ENCODE measurements around the gene OR1K1. TPM values are rescaled to one million over a fixed set of nuclear protein-coding genes. Genes with fewer than 3 reads are reported as not detected.
"Not testable (repeated sequence)": the region's sequence is repeated elsewhere in the genome, so short reads cannot be mapped to it uniquely, and the experiment has no call there.

OR1K1 gene
- polyA plus RNA-seq, 6 donors from 2014 or later, result not detected

- Mint-ChIP-seq H3K4me1 (no peaks in the 10 kb centered on the region), H3K27ac (no peak overlapping the region), H3K9me3 (peaks cover 0 to 3% (median 0%) of the 10 kb centered on the region in 7 donors), H3K36me3 (peaks cover 0 to 8% of the 10 kb centered on the region in 2 donors), H3K4me3 (no peak overlapping the region), H3K27me3 (peaks cover 0 to 11% (median 0%) of the 10 kb centered on the region in 3 donors)
- ATAC-seq (ENCODE audit: low read depth in 2 of 2) (no peak), DNase-seq (no peak)
Observed at GRCh38 chr9:122791872-122792669, 7.9 kb upstream of the OR1K1 start.

GRCh38 chr9:122797316-122798063 lies 2.4 kb upstream of the OR1K1 start:
- ATAC-seq (ENCODE audit: low read depth in 2 of 2) (no peak), DNase-seq (no peak)
- peak overlapping the region in 1 of 6 donors; percentile 29 for H3K27ac Mint-ChIP-seq
- H3K36me3 Mint-ChIP-seq, result peaks cover 0 to 13% of the 10 kb centered on the region in 2 donors
- peaks cover 0 to 3% (median 0%) of the 10 kb centered on the region in 7 donors for H3K9me3 Mint-ChIP-seq
- peaks cover 4 to 8% (median 5%) of the 10 kb centered on the region in 3 donors for H3K4me1 Mint-ChIP-seq
- peaks cover 0 to 11% (median 0%) of the 10 kb centered on the region in 3 donors for H3K27me3 Mint-ChIP-seq
- no peak overlapping the region for H3K4me3 Mint-ChIP-seq

- Mint-ChIP-seq H3K9me3 (no peaks in the 10 kb centered on the region), H3K27ac (no peak overlapping the region), H3K4me1 (no peaks in the 10 kb centered on the region), H3K27me3 (no peaks in the 10 kb centered on the region), H3K36me3 (no peaks in the 10 kb centered on the region), H3K4me3 (no peak overlapping the region)
- ATAC-seq (ENCODE audit: low read depth in 2 of 2) (no peak), DNase-seq (no peak)
Observed at GRCh38 chr9:122806661-122807060, 6.7 kb downstream of the OR1K1 start.

- Mint-ChIP-seq H3K36me3 (no peaks in the 10 kb centered on the region), H3K9me3 (no peaks in the 10 kb centered on the region), H3K4me3 (no peak overlapping the region), H3K27ac (no peak overlapping the region), H3K27me3 (no peaks in the 10 kb centered on the region), H3K4me1 (no peaks in the 10 kb centered on the region)
- no peak for ATAC-seq (ENCODE audit: low read depth in 2 of 2)
- no peak for DNase-seq
Observed at GRCh38 chr9:122807271-122807900, 7.5 kb downstream of the OR1K1 start.

- Mint-ChIP-seq H3K4me1 (no peaks in the 10 kb centered on the region), H3K36me3 (no peaks in the 10 kb centered on the region), H3K27ac (no peak overlapping the region), H3K27me3 (no peaks in the 10 kb centered on the region), H3K9me3 (no peaks in the 10 kb centered on the region), H3K4me3 (no peak overlapping the region)
- DNase-seq (no peak), ATAC-seq (ENCODE audit: low read depth in 2 of 2) (no peak)
Observed at GRCh38 chr9:122808141-122808540, 8.2 kb downstream of the OR1K1 start.

GRCh38 chr9:122809261-122809660 lies 9.3 kb downstream of the OR1K1 start:
- not testable (repeated sequence) for H3K4me1 Mint-ChIP-seq; H3K27ac Mint-ChIP-seq; H3K4me3 Mint-ChIP-seq; H3K36me3 Mint-ChIP-seq; DNase-seq; H3K27me3 Mint-ChIP-seq; ATAC-seq (ENCODE audit: low read depth in 2 of 2); H3K9me3 Mint-ChIP-seq

GRCh38 chr9:122810306-122810946 lies 10.5 kb downstream of the OR1K1 start:
- H3K4me1 Mint-ChIP-seq, result peaks cover 9 to 13% (median 11%) of the 10 kb centered on the region in 3 donors
- DNase-seq, result peak; percentile 62
- no peaks in the 10 kb centered on the region for H3K27me3 Mint-ChIP-seq
- no peaks in the 10 kb centered on the region for H3K9me3 Mint-ChIP-seq
- peak overlapping the region in 1 of 6 donors; percentile 40 for H3K27ac Mint-ChIP-seq
- no peaks in the 10 kb centered on the region for H3K36me3 Mint-ChIP-seq
- no peak overlapping the region for H3K4me3 Mint-ChIP-seq
- peak; percentile 79 to 86 for ATAC-seq (ENCODE audit: low read depth in 2 of 2)

GRCh38 chr9:122812736-122813135 lies 12.8 kb downstream of the OR1K1 start:
- Mint-ChIP-seq H3K27ac (no peak overlapping the region), H3K27me3 (no peaks in the 10 kb centered on the region), H3K9me3 (no peaks in the 10 kb centered on the region), H3K4me1 (peaks cover 16 to 30% (median 25%) of the 10 kb centered on the region in 3 donors), H3K4me3 (no peak overlapping the region), H3K36me3 (no peaks in the 10 kb centered on the region)
- ATAC-seq (ENCODE audit: low read depth in 2 of 2) (no peak), DNase-seq (no peak)

GRCh38 chr9:122814545-122814944 lies 14.6 kb downstream of the OR1K1 start:
- no peaks in the 10 kb centered on the region for H3K9me3 Mint-ChIP-seq
- peak; percentile 46 to 60 for ATAC-seq (ENCODE audit: low read depth in 2 of 2)
- peaks cover 16 to 32% (median 25%) of the 10 kb centered on the region in 3 donors for H3K4me1 Mint-ChIP-seq
- H3K36me3 Mint-ChIP-seq, result no peaks in the 10 kb centered on the region
- H3K4me3 Mint-ChIP-seq, result peak overlapping the region in 6 of 8 donors; percentile 20 to 81 (median 49)
- no peak for DNase-seq
- H3K27ac Mint-ChIP-seq, result peak overlapping the region in 4 of 6 donors; percentile 59 to 89 (median 83)
- H3K27me3 Mint-ChIP-seq, result no peaks in the 10 kb centered on the region

GRCh38 chr9:122815544-122815943 lies 15.6 kb downstream of the OR1K1 start:
- H3K4me1 Mint-ChIP-seq, result peaks cover 16 to 32% (median 25%) of the 10 kb centered on the region in 3 donors

GRCh38 chr9:122816163-122816867 lies 16.4 kb downstream of the OR1K1 start:
- DNase-seq (no peak), ATAC-seq (ENCODE audit: low read depth in 2 of 2) (peak; percentile 83 to 85)
- H3K9me3 Mint-ChIP-seq, result no peaks in the 10 kb centered on the region
- peak overlapping the region; percentile 42 to 88 (median 80) for H3K27ac Mint-ChIP-seq
- H3K36me3 Mint-ChIP-seq, result peaks cover 0 to 8% of the 10 kb centered on the region in 2 donors
- H3K27me3 Mint-ChIP-seq, result no peaks in the 10 kb centered on the region
- peaks cover 16 to 32% (median 25%) of the 10 kb centered on the region in 3 donors for H3K4me1 Mint-ChIP-seq
- peak overlapping the region; percentile 39 to 93 (median 73) for H3K4me3 Mint-ChIP-seq

More at GRCh38 chr9:122815544-122815943, 15.6 kb downstream of the OR1K1 start:
- Mint-ChIP-seq H3K4me3 (peak overlapping the region in 6 of 8 donors; percentile 61 to 93 (median 73)), H3K9me3 (no peaks in the 10 kb centered on the region), H3K36me3 (peaks cover 0 to 6% of the 10 kb centered on the region in 2 donors), H3K27ac (peak overlapping the region in 4 of 6 donors; percentile 60 to 80 (median 64)), H3K27me3 (no peaks in the 10 kb centered on the region)
- no peak for DNase-seq
- no peak for ATAC-seq (ENCODE audit: low read depth in 2 of 2)

GRCh38 chr9:122819326-122819725 lies 19.4 kb downstream of the OR1K1 start:
- DNase-seq (no peak), ATAC-seq (ENCODE audit: low read depth in 2 of 2) (no peak)
- no peaks in the 10 kb centered on the region for H3K27me3 Mint-ChIP-seq
- peaks cover 23 to 35% (median 34%) of the 10 kb centered on the region in 3 donors for H3K4me1 Mint-ChIP-seq
- peaks cover 3 to 8% of the 10 kb centered on the region in 2 donors for H3K36me3 Mint-ChIP-seq
- no peak overlapping the region for H3K27ac Mint-ChIP-seq
- H3K4me3 Mint-ChIP-seq, result no peak overlapping the region
- no peaks in the 10 kb centered on the region for H3K9me3 Mint-ChIP-seq
